Panc1 (cell line): ENCODE data around the gene TIMM17A.

ENCODE experiments used
- POLR2AphosphoS5 ChIP-seq: IDR thresholded peaks from 2 replicates; pipeline ENCODE4 v1.6.1; 2012; ENCODE audit warnings: mild to moderate bottlenecking, low read depth, low read length, moderate library complexity
- SIN3A ChIP-seq: IDR thresholded peaks from 2 replicates; pipeline ENCODE4 v1.6.1; 2012; ENCODE audit warnings: low read depth, mild to moderate bottlenecking, low read length, moderate library complexity, borderline replicate concordance; ENCODE audit not compliant: insufficient read depth
- TF ChIP-seq, protein P1 (sequence below): fragments of 450-650 bp; IDR thresholded peaks from 2 replicates; pipeline ENCODE4 v1.5.1; 2017; ENCODE audit warnings: mild to moderate bottlenecking
- TF ChIP-seq, protein P2 (sequence below), 2 experiments: IDR thresholded peaks; 2 replicates each; pipeline ENCODE4 v1.6.1; 2011 to 2012; ENCODE audit warnings: low read depth in 2 of 2, control low read depth in 1 of 2, low read length in 1 of 2, mild to moderate bottlenecking in 1 of 2, moderate library complexity in 1 of 2; ENCODE audit not compliant: insufficient read depth in 1 of 2

- TF ChIP-seq POLR2AphosphoS5 (no peak), SIN3A (no peak)
- TF ChIP-seq, protein P1, sequence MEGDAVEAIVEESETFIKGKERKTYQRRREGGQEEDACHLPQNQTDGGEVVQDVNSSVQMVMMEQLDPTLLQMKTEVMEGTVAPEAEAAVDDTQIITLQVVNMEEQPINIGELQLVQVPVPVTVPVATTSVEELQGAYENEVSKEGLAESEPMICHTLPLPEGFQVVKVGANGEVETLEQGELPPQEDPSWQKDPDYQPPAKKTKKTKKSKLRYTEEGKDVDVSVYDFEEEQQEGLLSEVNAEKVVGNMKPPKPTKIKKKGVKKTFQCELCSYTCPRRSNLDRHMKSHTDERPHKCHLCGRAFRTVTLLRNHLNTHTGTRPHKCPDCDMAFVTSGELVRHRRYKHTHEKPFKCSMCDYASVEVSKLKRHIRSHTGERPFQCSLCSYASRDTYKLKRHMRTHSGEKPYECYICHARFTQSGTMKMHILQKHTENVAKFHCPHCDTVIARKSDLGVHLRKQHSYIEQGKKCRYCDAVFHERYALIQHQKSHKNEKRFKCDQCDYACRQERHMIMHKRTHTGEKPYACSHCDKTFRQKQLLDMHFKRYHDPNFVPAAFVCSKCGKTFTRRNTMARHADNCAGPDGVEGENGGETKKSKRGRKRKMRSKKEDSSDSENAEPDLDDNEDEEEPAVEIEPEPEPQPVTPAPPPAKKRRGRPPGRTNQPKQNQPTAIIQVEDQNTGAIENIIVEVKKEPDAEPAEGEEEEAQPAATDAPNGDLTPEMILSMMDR, result no peak
- TF ChIP-seq, protein P2, sequence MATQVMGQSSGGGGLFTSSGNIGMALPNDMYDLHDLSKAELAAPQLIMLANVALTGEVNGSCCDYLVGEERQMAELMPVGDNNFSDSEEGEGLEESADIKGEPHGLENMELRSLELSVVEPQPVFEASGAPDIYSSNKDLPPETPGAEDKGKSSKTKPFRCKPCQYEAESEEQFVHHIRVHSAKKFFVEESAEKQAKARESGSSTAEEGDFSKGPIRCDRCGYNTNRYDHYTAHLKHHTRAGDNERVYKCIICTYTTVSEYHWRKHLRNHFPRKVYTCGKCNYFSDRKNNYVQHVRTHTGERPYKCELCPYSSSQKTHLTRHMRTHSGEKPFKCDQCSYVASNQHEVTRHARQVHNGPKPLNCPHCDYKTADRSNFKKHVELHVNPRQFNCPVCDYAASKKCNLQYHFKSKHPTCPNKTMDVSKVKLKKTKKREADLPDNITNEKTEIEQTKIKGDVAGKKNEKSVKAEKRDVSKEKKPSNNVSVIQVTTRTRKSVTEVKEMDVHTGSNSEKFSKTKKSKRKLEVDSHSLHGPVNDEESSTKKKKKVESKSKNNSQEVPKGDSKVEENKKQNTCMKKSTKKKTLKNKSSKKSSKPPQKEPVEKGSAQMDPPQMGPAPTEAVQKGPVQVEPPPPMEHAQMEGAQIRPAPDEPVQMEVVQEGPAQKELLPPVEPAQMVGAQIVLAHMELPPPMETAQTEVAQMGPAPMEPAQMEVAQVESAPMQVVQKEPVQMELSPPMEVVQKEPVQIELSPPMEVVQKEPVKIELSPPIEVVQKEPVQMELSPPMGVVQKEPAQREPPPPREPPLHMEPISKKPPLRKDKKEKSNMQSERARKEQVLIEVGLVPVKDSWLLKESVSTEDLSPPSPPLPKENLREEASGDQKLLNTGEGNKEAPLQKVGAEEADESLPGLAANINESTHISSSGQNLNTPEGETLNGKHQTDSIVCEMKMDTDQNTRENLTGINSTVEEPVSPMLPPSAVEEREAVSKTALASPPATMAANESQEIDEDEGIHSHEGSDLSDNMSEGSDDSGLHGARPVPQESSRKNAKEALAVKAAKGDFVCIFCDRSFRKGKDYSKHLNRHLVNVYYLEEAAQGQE (IDR thresholded peaks at IDR 0.05; ENCODE audit: insufficient read depth in 1 of 2, low read depth in 2 of 2, low read length in 1 of 2), result no peak
These were observed 37.8 kb upstream of the TIMM17A start for GRCh38 chr1:201917362-201918033.
